DMS153 treated with DMSO at 0.1 percent for 48 hours (cell line): ENCODE data around the gene ZMYND10.
A peak's percentile ranks its signal among the peaks of the same experiment; 100 is the strongest.

Experiments used
- DNase-seq: peaks from one replicate; lab custom pipeline; 2025; ENCODE audit not compliant: unreplicated experiment; lab: John Stamatoyannopoulos, UW

The ZMYND10 gene

DNA sequence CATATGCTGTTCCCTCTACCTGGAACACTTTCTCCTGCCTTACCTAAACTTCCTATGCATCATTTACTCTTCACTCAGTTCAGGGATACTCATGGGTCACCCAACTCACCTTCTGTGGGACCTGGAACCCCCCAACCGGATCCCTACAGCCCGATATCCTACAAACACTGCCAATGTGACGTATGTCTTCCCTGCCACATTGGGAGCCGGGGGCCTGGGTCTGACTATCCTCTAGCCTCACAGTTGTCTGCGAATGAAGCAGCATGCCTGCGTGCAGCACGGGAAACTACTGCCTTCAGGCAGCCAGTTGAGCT lies 4.6 kb upstream of the ZMYND10 start:
- DNase-seq, result no peak

DNA sequence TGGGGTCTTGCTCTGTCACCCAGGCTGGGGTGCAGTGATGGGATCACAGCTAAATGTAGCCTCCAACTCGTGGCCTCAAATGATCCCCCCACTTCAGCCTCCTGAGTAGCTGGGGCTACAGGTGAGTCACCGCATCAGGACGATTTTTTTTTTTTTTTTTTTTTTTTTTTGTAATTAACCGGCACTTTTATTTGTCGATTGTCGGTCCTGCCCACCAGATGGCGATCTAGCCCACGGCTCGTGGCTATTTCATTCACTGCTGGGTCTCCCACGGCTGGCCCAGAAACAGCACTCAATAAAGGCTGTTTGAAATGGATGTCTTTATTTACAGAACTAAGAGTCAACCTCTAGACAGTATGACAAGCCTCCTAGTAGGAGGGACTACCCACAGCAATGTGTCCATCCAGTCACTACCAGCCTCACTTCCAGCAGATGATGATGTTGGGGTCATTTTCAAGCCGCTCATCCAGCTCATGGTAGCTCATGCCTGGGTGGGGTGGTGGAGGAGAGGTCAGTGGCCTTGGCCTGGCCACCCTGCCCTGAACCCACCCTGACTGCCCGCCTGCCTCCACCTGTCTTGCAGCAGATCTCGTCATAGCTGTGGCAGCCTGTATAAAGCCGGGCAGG lies 1.8 kb upstream of the ZMYND10 start:
- DNase-seq, result peak; percentile 21

DNA sequence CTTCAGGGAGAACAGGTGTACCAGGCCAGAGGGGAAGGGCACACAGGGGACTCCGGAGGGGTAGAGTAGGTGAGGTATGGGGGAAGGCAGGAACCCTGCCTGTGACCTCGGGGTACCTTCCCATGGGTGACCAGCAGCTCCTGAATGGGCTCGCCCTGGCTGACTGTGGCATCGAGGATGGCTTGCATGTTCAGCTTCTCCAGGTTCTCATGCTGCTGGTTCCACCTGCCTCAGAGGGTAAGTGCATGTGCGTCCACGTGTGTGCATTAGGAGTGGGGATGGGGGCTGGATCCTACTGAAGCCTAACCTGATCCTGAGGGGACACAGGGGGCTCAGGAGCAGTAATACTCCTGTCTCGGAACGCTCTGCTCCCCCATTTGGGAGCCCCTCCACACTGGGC lies 524 bp downstream of the ZMYND10 start:
- no peak for DNase-seq

DNA sequence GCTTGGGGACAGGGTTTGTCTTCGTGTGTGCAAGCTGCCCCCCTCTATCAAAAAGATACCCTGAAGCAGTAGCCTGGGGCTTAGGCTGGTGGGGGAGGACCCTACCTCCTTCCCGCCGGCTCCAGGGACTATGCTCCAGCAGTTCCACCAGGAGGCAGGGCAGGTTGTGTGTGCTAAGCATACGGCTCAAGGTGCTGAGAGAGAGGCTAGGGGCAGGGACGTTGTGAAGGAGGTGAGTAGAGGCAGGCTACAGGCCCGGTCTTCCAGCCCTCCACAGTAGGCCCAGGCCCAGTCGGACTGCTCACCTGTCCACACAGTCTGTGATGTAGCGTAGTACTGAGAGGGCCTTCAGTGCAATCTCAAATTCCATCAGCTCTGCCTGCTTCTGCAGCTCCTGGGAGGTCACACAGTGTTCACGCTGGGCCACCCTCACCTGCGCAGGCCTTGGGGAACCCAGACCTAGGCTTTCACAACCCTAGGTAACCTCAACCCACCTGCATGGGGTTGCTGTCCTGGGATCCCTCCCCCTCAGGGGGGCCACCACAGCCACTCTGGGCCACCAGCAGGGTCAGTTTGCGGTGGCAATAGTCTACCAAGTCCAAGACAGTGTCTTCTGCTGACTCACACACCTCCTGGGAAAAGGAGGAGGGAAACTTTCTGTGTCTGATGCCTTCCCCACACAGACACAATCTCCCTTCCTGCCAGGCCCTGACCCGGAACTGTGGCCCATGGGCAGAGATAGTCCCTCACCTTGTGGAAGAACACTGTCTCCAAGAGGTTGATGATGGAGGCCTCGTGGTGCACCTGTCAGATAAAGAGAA lies 2.5 kb downstream of the ZMYND10 start:
- DNase-seq, result no peak

DNA sequence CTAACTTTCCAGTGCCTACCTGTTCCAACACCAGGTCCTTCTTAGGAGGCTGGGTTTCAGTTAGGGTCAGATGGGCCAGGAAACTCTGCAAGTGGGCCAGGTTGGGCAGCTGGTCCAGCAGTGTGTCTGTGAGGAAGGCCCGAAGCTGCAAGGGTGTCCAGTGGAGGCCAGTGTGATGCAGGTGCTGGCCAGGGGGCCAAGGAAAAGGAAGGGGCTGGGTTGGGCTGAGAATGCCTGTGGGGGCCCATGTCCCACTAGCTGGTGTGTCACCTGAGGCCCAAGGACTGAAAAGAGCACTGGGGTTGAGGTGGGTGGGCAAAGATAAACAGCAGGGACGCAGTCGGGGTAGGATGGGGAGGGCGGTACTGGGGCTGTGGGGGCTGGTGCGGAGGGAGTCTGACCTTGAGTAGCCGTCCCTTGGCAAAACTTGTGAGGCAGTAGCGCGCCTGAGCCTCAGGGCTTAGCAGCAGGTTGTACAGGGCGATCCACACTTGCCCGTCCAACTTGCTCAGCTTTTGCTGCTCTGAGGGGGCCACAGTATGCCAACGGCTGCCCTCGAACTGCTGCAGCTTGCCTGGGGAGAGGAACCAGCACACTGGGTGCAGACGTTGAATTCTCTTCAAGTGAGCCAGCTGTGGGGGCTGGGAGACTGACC lies 3.4 kb downstream of the ZMYND10 start:
- no peak for DNase-seq

DNA sequence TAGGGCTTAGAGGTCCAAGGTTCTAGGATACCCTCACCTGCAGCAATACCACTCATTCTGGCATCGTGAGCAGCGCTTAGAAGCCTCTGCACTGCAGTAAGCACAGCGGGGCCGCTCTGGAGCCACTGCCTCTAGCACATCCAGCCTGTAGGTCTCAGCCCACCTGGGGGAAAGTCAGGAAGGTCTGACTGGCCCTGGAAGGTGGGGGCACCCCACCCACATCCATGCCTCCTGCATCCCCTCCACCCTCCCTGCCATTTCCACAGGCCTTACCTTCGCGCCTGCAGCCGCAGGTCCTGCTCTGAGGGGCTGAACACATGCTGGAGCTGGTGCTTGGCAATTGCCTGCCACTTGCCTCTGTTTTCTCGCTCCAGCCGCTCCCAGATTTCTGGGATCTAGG lies 4.0 kb downstream of the ZMYND10 start:
- DNase-seq, result no peak

DNA sequence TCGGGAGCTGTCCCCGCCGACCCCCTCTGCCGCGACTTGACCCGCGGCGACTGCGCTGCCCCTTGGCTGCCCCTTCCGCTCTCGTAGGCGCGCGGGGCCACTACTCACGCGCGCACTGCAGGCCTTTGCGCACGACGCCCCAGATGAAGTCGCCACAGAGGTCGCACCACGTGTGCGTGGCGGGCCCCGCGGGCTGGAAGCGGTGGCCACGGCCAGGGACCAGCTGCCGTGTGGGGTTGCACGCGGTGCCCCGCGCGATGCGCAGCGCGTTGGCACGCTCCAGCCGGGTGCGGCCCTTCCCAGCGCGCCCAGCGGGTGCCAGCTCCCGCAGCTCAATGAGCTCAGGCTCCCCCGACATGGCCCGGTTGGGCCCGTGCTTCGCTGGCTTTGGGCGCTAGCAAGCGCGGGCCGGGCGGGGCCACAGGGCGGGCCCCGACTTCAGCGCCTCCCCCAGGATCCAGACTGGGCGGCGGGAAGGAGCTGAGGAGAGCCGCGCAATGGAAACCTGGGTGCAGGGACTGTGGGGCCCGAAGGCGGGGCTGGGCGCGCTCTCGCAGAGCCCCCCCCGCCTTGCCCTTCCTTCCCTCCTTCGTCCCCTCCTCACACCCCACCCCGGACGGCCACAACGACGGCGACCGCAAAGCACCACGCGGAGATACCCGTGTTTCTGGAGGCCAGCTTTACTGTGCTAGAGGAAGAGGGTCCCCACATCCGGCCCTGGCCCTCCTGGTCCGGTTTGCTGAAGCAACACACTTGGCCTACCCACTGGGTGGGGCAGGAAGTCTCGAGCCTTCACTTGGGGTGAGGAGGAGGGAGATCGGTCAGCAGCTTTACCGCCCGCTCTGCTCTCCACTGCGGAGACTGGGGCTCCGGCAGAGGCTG lies 4.8 kb downstream of the ZMYND10 start, which contains the start of gene RASSF1:
Gene RASSF1 (minus strand): TSS at position 389 of the 882 bp plus-strand sequence. CDS start 31 bp downstream, at position 358.
- DNase-seq, result no peak

DNA sequence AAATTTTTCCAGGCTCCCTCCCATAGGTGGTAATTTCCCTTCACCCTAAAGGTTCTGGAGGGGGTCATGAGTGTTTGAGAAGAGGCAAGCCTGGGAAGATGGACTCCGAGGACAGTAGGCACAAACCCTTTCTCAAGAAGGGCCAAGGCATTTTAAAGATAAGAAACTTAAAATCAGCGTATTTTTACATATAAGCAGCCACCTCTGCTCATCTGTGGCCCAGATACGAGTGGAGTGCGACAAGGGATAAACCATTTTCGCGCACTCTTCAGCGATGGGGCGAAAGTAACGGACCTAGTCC lies 5.4 kb downstream of the ZMYND10 start:
- no peak for DNase-seq

DNA sequence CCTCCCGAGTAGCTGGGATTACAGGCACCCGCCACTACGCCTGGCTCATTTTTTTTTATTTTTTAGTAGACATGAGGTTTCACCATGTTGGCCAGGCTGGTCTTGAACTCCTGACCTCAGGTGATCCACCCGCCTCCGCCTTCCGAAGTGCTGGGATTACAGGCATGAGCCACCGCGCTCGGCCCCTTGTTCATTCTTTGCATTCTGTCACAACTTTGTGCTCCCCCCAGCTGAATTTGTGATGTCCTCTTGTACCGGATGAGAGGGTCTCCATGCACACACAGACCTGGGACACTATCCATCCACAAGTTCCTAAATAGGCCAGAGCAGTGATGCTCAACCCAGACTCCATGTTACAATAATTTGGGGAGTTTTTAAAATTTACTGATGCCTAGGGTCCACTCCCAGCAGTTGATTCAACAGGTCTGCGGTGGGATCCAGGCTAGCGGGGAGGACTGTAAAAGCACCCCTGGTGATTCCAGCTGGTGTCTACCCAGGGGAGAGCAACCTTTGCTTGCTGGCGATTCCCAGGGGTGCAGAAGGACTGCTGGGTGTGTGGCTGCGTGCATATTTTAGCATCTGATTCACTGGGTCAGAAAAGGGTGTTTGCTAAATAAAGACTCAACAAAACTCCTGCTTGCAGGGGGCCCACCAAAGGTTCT lies 5.9 kb downstream of the ZMYND10 start:
- no peak for DNase-seq

DNA sequence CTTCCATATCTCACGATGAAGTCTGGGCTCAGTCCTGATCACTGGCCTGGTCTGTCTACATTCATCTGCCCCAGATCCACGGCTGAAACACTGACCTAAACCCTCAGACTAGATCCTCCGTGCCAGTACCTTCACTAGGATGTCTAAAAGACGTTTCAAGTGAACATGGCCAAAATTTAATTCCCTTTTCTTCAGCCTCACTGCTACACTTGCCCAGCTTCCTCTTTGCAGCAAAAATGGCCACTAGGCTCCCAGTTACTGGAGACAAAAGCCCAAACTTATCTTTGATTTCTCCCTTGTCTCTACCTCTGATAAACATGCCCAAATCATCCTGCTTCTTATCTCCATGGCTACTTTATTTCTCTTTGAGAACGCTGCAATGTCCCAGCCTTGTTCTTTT lies 6.6 kb downstream of the ZMYND10 start:
- no peak for DNase-seq

DNA sequence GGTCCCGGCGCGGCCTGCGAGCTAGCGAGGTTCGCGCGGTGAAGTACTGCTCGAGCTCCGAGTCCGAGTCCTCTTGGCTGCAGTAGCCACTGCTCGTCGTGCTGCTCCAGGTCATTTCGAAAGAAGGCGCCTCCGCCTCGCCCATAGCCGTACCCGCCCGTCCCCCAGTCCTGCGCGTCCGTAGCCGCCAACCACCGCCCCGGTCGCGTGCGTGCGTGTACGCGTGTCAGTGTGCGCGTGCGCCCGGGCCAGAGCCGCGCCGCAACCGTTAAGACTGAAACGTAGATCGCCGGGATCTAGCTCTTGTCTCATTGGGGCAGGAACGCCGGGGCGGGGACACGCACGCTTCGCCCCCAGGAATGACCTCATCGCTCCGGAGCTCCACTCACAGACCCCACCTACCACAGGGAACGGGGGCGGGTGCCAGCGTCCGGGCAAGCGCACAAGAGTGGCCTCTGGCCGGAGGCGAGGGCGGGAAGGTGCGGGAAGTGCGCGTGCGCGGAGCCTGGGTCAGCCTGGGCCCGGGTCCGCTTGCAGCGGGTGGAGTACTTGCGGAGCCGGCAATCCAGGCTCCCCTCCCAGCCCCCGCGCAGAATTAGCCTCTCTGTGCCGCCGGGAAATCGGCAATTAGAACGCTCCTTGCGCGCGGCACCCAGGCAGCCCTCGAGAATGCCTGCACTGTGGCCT lies 8.2 kb downstream of the ZMYND10 start:
- peak; percentile 65 for DNase-seq

DNA sequence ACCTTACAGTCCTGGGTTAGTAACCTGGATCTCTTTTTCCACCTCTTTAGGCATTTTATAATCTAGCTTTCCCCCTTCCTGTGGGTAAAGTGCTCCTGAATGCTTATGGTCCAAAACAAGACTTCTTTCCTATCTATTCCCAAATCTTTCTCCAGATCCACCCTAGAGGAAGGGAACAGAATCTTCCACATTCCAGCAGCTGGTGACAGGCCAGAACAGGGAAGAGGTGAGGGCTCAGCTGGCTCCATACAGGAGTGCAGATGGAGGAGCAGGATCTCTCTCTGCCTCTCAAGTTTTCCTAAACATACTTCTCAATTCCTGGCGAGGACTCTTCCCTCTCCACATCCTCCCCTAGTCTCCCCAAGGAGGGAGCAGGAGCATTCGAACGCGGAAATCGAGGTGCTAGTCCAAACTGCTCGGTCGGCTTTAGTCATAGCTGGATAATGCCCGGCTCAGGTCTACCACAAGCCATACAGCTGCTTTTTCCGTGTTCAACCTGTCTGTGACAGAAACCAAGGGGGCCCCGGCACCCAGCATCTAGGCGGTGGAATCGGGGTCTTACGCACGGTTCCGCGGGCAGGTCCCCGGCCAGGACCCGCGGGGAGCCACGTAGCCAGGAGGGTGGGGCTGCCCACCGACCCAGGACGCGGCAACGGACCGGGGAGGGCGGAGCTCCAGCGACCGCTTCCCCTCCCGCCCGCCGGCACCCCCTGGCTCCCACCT lies 8.9 kb downstream of the ZMYND10 start:
- DNase-seq, result no peak

DNA sequence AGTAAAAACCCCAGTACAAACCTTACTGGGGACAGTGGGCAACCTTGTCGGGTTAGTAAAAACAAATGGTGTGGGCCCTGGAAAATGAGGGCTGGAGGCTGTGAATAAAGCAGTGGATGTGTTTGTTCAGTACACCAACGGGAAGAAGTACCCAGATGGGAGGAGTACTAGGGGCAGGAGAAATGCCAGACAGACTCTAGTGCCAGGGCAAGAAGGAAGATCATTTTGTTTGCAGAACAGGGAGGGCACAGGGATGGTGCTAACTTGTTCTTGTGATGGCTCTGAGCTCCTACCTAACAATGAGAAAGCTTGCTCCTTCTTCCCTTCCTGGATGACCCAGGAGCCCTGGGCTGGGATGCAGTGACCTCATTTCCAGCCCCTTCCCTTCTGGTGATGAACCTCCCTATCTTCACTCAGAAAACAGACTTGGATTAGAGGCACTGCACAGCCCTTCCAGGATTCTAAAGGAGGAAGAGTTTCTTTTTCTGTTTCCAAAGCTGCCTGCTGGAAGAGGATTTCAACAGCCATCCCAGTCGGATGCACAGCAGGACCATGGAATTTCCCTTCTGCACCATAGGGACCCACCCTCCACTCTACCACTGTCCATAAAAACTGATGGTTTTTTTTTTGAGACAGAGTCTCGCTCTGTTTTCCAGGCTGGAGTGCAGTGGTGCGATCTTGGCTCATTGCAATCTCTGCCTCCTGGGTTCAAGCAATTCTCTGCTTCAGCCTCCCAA lies 11.0 kb downstream of the ZMYND10 start:
- no peak for DNase-seq

DNA sequence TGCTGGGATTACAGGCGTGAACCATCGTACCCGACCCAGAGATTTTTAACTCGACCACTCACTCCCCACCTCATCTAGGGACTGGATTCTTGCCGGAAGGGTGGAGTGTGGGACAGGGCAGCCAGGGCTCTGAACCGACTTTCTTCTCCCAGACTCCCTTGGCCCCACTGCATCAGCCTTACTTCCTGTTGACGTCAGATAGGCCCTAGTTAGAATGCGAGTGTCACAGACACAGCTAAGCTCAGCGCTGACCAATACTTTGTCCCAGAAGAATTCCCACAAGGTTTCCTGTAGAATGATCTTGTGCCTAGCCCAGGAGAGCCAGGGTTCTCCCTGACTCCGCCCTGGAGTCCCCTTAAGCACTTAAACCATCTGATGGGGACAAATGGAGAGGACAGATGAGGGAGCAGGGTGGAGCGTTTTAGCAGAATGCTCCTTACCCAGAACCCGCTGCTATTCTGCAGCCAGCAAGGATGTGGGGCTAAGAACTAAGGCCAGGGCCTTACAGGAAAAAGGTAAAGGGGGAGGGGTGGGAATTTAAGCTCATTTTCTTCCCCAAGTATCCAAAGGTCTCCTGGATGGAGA lies 11.7 kb downstream of the ZMYND10 start:
- DNase-seq, result no peak

DNA sequence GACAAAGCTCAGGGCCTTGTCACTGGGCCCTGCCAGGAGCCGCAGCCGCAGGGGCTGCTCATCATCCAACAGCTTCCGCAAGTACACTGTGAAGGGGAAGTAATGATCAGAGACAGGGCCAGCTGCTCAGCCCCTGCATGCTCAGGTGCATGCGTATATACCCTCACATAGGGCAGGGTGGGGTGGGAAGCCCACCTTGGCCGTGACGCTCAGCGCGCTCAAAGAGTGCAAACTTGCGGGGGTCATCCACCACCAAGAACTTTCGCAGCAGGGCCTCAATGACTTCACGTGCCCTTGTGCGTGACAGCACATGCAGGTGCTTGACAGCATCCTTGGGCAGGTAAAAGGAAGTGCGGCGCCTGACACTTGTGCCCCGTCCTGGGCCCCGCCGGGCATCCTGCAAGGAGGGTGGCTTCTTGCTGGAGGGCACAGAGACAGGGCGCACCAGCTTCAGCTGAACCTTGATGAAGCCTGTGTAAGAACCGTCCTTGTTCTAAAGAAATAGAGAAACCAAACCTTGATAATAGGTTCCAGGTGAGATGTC lies 14.1 kb downstream of the ZMYND10 start:
- no peak for DNase-seq

DNA sequence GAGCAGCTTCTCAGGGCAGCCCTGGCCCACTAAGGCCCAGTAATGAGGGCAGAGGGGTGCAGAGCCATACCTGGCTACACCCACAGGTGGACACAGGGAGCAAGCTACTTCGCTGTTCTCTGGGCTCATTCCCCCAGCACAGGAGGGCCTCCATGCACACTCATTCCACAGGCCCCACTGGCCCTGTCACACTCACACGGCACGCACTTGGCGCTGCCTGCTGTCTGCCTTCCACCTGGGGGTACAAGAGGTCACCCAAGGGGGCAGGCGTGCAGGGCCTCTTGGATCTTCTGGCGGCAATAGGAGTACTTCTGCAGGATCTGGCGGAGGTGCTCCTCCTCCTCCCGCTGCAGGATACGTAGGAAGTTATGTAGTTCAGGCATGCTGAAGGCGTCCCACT lies 15.2 kb downstream of the ZMYND10 start:
- DNase-seq, result no peak

DNA sequence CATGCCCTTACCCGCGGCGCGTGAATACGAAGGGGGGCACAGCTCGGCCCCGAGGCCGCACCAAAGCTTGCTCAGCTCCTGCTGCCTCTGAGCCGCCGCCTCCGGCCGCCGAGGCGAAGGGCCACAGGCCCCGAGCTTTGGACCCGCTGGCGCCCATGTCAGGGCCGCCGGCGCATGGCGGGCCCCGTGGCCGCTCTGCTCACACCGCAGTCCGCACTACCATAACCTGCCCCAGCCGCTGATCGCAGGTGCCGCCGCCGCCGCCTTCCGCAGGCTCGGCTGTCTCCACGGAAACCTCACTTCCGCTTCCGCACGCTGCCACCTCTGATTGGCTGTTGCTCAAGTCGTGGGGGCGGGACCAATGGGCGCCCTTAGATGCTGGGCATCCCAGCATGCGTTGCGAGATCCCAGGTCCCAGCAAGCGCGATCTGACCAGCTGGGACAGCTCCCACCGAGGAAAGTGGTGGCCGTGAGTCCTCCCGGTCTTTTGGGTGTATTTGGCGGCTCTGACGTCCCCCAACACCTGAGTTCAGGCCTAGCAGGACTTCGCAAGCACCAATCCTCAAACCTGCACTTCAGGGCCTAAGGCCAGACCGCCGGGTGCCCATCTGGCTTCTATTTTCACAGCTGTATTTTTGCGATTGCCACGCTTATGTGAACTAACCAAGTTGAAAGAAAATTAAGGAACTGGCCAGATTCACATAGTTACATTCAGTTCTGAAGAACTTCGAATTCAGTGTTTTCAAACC lies 17.4 kb downstream of the ZMYND10 start, which contains the start of gene TUSC2:
Gene TUSC2 (minus strand): TSS at position 281 of the 749 bp plus-strand sequence. CDS start 124 bp downstream, at position 157.
- DNase-seq, result peak; percentile 67

DNA sequence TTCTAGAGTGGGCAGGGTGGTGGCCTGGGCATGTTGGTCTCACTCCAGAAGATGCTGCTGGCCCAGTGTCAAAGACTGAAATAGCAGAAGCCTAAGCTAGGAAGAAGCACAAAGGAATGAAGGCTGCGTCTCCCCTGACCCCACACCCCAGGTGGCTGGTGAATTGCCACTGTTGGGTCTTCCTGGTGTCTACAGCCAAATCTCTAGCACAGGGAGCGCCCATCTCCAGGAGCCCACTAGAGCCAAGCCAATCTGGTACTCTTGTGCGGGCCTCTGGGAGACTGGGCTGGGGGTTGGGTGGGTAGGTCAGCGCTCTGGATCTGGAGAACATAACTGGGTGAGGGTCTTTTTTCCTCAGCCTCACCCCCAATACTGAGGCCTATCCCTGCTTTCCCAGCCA lies 18.4 kb downstream of the ZMYND10 start:
- no peak for DNase-seq
